ENCODE data around the gene DDX3Y.

DDX3Y gene

GRCh38 chrY:12904618-12905516 is at the start of gene DDX3Y:
Gene DDX3Y (plus strand): TSS chrY:12904868. CDS start chrY:12904937, 69 bp downstream.
- peak in 1 of 2 donors; percentile 73 for DNase-seq (ENCODE audit: low read depth in 2 of 2)

GRCh38 chrY:12855791-12856275 is 48.8 kb upstream of the DDX3Y start:
- DNase-seq (ENCODE audit: low read depth in 2 of 2), result no peak

- DNase-seq (ENCODE audit: low read depth in 2 of 2), result no peak
Measured at GRCh38 chrY:12867960-12868359, 36.7 kb upstream of the DDX3Y start.

- no peak for DNase-seq (ENCODE audit: low read depth in 2 of 2)
Measured at GRCh38 chrY:12896973-12897372, 7.7 kb upstream of the DDX3Y start.

- no peak for DNase-seq (ENCODE audit: low read depth in 2 of 2)
Measured at GRCh38 chrY:12898604-12899003, 6.1 kb upstream of the DDX3Y start.

- peak in 1 of 2 donors; percentile 63 for DNase-seq (ENCODE audit: low read depth in 2 of 2)
Measured at GRCh38 chrY:12905517-12905872, 827 bp downstream of the DDX3Y start.

GRCh38 chrY:12905895-12906294 is 1.2 kb downstream of the DDX3Y start:
- DNase-seq (ENCODE audit: low read depth in 2 of 2), result no peak

GRCh38 chrY:12913541-12913940 is 8.9 kb downstream of the DDX3Y start:
- DNase-seq (ENCODE audit: low read depth in 2 of 2), result no peak

- DNase-seq (ENCODE audit: low read depth in 2 of 2), result no peak
Measured at GRCh38 chrY:12928043-12928442, 23.4 kb downstream of the DDX3Y start.

GRCh38 chrY:12941725-12942687 is 37.3 kb downstream of the DDX3Y start:
- no peak for DNase-seq (ENCODE audit: low read depth in 2 of 2)

Measured in stimulated activated CD8-positive, alpha-beta memory T cell treated with anti-CD3 and anti-CD28 coated beads, Interleukin-15, amount 100 ng/mL, for 48 hours (primary cell).